Fibroblast of the aortic adventitia (primary cell): ENCODE results near the gene CTSW. TPM values are rescaled to one million over a fixed set of nuclear protein-coding genes. Genes with fewer than 3 reads are reported as not detected.

Experiments
- DNase-seq: peaks from one replicate; pipeline ENCODE4 v3.0.0-alpha.2; 2010; ENCODE audit warnings: low read depth
- H3K4me3 ChIP-seq: 2 replicates; pipeline ENCODE4 v1.5.1; 2011; ENCODE audit warnings: low read depth, mild to moderate bottlenecking, control low read depth, low read length, moderate library complexity
- total RNA-seq: library from RNA; depleted of rRNA; stranded (reverse); fragments of >200 nt; gene quantifications from 2 replicates; pipeline ENCODE4 v1.2.3, GENCODE V29; 2012; ENCODE audit warnings: low replicate concordance
- TF ChIP-seq, protein P1 (sequence below): IDR thresholded peaks from 2 replicates; pipeline ENCODE4 v1.5.1; 2011; ENCODE audit warnings: mild to moderate bottlenecking, low read length, control low read depth, inconsistent platforms; ENCODE audit not compliant: insufficient read depth

The CTSW gene
- total RNA-seq, 1 donor = not detected

DNA sequence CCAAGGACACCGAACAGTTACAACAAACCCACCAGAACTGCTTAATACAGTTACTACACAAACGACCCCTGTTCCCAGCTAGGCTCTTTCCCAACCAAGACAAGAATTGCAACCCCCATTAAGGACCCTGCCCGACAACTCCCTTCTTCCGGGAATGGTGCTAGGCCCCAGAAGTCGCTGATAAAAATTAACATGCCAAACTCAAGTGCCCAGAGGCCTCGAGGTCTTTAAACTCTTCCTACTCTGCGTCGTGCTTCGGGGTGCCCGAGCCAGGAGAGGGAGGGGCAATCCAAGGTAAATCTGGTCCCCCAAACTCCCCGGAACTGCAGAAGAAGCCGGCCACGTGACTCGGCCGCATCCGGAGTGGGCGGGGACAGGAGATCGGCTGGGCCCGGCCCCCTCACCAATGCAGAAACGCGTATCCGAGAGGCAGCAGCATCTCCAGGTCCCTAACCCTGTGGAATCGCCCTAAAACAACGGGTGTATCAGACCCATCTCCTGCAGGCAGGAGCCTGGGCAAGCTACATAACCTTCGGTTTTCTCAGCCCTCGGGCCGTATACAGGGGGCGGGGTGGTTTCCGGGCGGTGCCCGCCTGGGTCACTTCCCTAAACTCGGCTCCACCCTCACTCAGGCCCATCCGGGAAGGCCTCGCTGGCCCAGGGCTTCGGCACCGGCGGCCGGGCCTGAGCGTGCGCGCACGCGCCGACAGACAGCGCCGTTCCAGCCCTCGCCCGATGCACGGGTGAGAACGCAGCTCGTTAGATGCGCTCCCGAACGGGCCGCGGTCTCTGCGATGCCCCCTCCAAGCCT lies 22.7 kb upstream of the CTSW start:
- H3K4me3 ChIP-seq = peak overlapping the region; percentile 95
- peak; percentile 65 for DNase-seq
- TF ChIP-seq, protein P1, sequence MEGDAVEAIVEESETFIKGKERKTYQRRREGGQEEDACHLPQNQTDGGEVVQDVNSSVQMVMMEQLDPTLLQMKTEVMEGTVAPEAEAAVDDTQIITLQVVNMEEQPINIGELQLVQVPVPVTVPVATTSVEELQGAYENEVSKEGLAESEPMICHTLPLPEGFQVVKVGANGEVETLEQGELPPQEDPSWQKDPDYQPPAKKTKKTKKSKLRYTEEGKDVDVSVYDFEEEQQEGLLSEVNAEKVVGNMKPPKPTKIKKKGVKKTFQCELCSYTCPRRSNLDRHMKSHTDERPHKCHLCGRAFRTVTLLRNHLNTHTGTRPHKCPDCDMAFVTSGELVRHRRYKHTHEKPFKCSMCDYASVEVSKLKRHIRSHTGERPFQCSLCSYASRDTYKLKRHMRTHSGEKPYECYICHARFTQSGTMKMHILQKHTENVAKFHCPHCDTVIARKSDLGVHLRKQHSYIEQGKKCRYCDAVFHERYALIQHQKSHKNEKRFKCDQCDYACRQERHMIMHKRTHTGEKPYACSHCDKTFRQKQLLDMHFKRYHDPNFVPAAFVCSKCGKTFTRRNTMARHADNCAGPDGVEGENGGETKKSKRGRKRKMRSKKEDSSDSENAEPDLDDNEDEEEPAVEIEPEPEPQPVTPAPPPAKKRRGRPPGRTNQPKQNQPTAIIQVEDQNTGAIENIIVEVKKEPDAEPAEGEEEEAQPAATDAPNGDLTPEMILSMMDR = no peak

DNA sequence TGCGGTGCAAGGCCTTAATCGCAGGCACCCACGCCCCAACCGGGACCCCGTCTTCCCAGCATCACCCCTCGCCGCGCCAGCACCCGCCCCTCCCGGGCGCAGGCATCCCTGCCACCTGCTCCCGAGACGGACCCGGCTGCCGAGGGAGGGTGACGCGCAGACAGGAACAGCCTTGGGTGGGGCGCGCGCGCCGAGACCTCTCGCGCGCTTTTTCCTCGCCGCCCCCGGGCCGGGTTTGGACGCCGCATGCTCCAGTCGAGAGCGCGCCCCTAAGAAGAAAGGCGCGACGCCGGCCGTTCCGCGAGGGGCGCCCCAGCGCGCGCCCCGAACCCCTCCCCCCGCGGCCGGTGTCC lies 22.2 kb upstream of the CTSW start:
- peak overlapping the region; percentile 95 for H3K4me3 ChIP-seq
- TF ChIP-seq, protein P1 = no peak
- DNase-seq = no peak

DNA sequence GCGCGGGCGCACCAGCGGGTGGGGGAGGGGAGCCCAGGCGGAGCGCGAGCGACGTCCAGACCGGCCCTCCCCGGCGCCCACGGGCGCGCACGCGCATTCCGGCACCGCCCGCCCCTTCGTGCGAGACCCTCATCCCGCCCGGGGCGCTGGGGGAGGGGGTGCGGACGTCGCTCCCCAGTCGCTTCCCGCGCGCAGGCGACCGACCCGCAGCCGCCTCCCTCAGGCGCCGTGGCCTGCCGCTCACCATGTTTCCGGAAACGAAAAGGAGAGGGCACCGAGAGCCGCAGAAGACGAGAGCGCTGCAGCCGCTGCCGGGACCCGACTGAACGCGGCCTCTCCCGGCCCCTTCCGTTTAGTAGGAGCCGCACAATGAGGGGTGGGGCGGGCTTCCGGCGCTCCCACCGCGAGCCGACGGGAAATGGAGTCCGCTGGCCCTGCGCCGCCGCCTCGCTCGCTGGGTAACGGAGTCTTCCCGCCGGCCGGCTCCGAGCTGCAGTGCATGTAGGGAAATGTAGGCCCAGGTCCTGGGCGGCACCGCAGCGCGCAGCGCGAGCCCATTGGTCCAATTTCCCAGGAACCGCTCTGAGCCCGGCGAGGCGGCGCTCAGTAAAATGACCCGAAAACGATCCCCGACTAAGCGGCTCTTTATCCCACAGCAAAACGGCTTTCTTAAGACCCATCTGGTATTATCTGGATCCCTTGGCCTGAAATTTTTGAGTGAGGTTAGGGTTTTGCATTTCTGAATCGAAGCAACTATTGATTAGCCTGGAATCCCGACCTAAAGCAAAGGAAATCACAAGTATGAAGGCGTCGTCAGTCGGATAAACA lies 21.6 kb upstream of the CTSW start, which contains the start of gene CFL1:
Gene CFL1, minus strand, starts transcription at position 328 of the 828 bp plus-strand sequence. Its CDS starts 81 bp downstream, at position 247.
- peak within 1 kb of the TSS; percentile 95 for H3K4me3 ChIP-seq
- TF ChIP-seq, protein P1 = no peak
- peak; percentile 96 for DNase-seq

DNA sequence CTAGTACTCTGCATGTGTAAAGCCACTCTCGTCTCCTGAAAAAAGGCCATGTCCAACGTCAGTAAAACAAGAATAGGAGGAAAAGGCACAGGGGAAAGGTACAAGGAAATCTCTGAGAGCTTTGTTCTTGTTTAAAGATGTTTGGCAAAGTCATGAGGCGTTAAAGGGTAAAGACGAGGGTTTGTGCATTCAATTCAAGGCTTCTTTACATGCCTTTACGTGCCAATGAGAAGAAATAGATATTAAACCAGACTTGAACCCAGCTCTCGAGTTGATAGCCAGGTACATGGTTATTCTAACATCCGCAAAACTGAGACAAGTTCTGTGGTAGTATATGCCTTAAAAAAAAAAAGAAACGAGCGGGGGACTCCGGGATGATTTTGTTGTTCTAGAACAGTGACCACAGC lies 21.0 kb upstream of the CTSW start:
- DNase-seq = no peak
- TF ChIP-seq, protein P1 = no peak
- peak overlapping the region; percentile 60 for H3K4me3 ChIP-seq

DNA sequence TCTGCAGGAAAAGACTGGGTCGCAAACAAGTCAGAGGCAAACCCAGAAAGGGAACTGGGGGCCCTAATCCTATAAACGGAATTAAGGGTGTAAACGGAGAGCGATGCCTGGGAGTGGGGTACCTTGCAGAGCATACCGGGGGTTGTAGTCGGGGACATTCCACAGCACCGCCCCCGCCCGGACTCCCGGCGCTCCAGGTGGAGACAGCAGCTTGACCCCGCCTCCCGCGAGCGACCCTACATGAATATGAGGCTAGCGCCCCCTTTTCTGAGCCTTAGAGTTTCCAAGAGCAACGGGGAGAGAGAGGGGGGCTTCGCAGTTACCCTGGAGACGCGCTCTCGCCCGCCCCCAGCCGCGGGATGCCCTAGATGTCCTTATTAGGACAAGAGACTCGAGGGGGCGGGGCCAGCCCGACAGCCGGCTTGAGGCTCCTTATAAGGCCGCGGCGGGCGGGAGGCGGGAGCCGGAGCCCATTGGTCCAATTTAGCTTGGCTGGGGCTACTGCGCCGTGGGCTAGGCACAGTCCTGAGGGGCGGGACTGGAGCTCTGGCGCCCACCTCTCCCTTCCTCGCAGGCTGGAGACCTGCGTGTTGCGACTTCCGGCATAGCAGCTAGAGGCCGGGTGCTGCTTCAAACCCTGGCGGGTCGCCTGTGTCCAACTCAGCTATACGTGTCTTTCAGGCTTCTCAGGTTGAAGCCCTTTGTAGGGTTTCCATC lies 20.4 kb upstream of the CTSW start:
- H3K4me3 ChIP-seq = peak overlapping the region; percentile 93
- peak; percentile 96 for DNase-seq
- TF ChIP-seq, protein P1 = peak; percentile 12

DNA sequence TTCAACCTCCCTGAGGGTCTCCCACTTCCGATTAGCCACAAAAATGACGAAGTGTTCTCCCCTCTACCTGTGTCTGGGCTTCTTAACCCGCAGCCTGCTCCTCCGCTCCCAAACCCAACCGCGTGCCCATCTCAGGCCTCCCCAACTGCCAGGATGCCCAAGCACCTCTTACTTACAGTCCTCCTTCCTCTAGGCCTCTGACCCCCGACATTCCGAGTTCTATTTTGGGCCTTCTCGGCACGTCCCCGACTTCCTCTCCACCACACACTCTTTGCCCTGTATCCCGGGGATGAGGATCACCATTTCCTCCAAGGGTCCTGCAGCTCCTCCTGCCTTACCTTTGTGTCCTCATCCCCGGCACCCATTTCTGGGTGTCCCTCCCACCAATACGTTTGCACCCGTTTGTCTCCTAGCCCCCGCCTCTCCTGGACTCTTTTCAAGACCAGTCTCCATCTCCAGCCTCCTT lies 19.8 kb upstream of the CTSW start:
- TF ChIP-seq, protein P1 = no peak
- no peak for DNase-seq
- peak overlapping the region; percentile 93 for H3K4me3 ChIP-seq
